T-helper 17 cell (primary cell): Measurements from ENCODE around the gene TUBB6. TPM values are rescaled to one million over a fixed set of nuclear protein-coding genes. Genes with fewer than 3 reads are reported as not detected.

Experiments used
- ATAC-seq: fragments of 150-1000 bp; cut with Tn5 transposase; 2 replicates; pipeline ENCODE4 v1.10.0; 2021; ENCODE audit warnings: mild to moderate bottlenecking, moderate library complexity
- DNase-seq, 3 donors: peaks; one replicate each; pipeline versions ENCODE4 v3.0.0 to v3.0.0-alpha.2; 2020 to 2021
- H3K9me3 ChIP-seq: one replicate; pipeline ENCODE4 v1.7.0; 2013; ENCODE audit warnings: low read length, mild to moderate bottlenecking; ENCODE audit not compliant: control insufficient read depth, poor library complexity, severe bottlenecking
- H3K27ac Mint-ChIP-seq: one replicate; pipeline ENCODE4 v1.8.0; 2022; ENCODE audit warnings: mild to moderate bottlenecking, moderate library complexity, mixed read lengths
- H3K27me3 Mint-ChIP-seq: one replicate; pipeline ENCODE4 v1.8.0; 2022; ENCODE audit warnings: mixed read lengths
- H3K36me3 Mint-ChIP-seq: one replicate; pipeline ENCODE4 v1.8.0; 2022; ENCODE audit warnings: low read depth, mixed read lengths
- H3K4me1 Mint-ChIP-seq: one replicate; pipeline ENCODE4 v1.8.0; 2022; ENCODE audit warnings: mild to moderate bottlenecking, mixed read lengths
- H3K4me3 Mint-ChIP-seq: one replicate; pipeline ENCODE4 v1.8.0; 2022; ENCODE audit warnings: mild to moderate bottlenecking, moderate library complexity, mixed read lengths
- total RNA-seq, 4 donors: library from RNA in 2 of 4; stranded (reverse) in 2 of 4; gene quantifications; one replicate each; pipeline ENCODE4 v1.2.3 and lab custom pipeline; 2022 to 2026

The TUBB6 gene
- total RNA-seq, 2 donors from 2014 or later = 1.5 to 8.0 TPM

DNA sequence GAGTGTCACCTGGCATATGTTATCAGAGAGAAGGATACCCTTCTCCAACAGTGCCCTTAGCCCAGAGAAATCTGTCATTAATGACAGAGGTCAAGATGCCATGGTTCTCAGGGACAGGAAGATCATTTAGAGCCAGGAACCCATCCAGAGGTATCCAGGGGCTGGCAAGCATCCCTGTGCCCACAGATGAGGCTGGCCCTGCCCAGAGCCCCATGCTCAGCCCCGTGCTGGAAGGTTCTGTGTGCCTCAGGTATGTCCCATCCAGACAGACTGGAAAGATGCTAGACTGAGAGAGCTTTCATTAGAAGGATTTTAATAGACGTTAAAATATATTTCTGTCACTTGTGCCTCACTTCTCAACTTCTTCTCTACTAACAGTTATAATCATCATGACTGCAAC lies 8.2 kb upstream of the TUBB6 start:
- no peaks in the 10 kb centered on the region for H3K9me3 ChIP-seq
- H3K27me3 Mint-ChIP-seq = peaks cover 49% of the 10 kb centered on the region
- H3K27ac Mint-ChIP-seq = no peak overlapping the region
- H3K36me3 Mint-ChIP-seq = no peaks in the 10 kb centered on the region
- H3K4me1 Mint-ChIP-seq = no peaks in the 10 kb centered on the region
- DNase-seq = no peak
- ATAC-seq = no peak
- H3K4me3 Mint-ChIP-seq = no peak overlapping the region

DNA sequence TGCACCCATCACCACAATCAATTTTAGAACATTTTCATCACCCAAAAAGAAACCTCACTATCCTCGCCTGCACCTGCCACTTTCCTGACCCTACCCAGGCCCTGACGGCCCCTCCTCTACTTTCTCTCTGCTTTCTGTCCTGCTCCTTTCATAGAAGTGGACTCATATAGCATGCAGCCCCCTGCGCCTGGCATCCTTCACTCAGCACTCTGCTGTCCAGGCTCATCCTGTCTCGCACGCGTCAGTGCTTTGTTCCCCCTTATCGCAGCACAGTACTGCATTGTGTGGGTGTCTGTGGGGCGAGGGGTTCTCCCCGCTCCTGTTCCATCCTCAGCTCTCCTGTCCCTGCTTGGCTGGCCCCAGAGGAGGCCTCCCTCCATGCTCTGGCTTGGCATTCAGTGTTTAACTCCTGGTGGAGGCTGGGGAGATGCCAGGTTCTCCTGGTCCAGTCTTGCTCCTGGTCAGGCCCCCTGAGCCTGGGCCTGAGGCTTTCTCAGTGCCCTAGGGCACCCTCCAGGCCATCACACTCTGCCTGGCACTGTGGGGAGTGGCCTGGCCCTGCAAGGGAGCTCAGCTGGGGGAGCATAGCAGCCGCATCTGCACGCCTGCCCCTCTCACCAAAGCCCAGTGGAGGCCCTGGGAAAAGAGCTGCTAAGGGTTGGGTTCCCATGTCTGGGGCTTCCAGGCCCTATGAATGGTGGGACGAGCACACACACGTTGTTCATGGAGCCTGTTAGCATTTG lies 6.6 kb upstream of the TUBB6 start:
- Mint-ChIP-seq H3K27me3 (peaks cover 60% of the 10 kb centered on the region), H3K4me3 (no peak overlapping the region), H3K27ac (no peak overlapping the region), H3K4me1 (no peaks in the 10 kb centered on the region), H3K36me3 (no peaks in the 10 kb centered on the region)
- no peaks in the 10 kb centered on the region for H3K9me3 ChIP-seq
- ATAC-seq = no peak
- no peak for DNase-seq

DNA sequence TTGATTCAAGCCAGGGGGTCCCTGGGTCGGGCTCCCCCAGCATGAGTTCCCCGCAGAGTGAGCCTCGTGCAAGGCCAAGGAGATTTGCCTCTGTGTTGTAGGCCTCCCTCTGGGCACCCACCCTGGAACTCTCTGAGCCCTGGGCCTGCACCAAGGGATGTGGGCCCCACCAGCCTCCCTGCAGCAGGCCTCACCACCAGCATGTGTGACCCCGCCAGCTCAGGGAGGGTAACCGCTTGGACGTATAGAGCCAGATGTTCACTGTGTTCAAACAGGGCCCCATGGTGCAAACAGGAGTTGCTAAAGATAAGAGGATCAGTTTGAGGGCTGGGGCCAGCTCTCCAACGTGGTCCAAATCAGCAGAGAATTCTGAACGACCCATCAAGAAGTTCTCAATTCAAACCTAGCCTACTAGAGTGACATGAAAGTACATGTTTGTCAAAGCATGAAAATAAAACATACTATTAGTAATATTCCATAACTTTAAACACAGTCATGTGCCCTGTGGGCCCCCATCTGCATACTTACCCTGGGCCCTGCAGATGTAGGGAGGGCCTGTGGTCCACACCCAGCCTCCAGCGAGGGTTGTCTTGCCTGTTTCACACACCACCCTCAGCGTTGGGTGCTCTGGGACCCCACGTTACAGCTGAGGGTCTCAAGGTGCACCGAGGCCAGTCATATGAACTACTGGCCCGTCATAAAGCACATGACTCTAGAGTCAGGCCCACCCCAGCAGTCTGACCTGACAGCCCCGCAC lies 5.5 kb upstream of the TUBB6 start:
- H3K9me3 ChIP-seq = no peaks in the 10 kb centered on the region
- H3K27me3 Mint-ChIP-seq = peaks cover 70% of the 10 kb centered on the region
- no peak overlapping the region for H3K4me3 Mint-ChIP-seq
- no peak for DNase-seq
- no peaks in the 10 kb centered on the region for H3K36me3 Mint-ChIP-seq
- no peak for ATAC-seq
- H3K4me1 Mint-ChIP-seq = peaks cover 6% of the 10 kb centered on the region
- H3K27ac Mint-ChIP-seq = no peak overlapping the region

DNA sequence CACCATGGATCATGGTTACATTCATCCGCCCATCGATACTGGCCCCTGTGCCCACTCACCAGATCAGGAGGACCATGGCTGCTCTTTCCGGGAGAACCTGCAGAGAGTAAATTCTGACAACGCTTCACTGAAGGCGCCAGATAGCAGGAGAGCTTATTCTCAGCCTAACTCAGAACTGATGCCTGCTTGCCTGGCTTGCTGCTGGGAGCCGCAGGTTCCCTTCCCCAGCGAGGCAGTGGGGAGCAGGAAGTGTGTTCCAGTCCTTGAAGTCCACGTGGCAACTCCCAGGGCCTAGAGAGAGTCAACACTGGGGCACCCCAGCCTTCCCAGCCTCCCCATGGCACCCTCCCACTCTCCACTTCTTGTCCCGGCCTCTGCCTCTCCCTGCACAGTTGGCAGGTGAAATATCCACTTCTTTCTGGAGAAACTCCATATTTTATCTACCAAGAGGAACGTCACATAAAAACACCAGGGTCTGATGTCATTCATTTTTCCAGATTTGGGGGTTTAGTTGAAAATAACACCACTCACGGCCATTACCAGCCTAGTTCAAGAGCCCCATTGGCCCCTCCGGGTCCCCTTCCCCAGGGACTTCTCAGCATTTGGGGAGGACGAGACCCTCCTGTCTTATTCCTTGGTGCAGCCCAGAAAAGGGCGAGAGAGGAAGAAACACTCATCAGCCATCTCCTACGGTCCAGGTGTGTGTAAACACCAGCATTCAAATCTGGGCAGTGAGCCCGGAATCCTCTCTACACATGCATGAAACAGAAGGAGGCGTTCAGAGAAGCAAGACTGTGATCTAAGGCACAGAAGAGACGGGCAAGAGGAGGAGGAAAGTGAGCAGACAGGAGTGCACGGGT lies 3.5 kb upstream of the TUBB6 start:
- Mint-ChIP-seq H3K4me3 (no peak overlapping the region), H3K27ac (no peak overlapping the region), H3K27me3 (peaks cover 68% of the 10 kb centered on the region), H3K4me1 (peaks cover 6% of the 10 kb centered on the region), H3K36me3 (no peaks in the 10 kb centered on the region)
- no peak for ATAC-seq
- no peak for DNase-seq
- H3K9me3 ChIP-seq = no peaks in the 10 kb centered on the region

DNA sequence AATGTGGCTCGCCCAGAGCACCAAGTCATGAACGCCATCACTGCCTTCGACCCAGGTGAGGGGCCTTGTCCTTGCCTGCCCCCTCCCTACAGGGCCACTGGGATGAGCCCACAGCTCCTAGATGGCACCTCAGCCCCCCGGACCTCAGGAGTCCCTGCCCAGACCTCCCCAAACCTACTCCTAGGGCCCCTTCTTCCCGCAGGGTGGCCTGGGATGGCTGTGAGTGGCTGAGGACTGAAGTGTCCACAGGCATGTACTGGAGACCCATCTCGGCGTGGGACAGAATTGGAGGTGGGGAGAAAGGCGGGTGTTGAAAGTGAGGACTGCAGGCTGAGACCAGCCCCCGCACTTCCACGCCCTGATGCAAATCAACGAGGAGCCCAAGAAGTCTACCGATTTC lies 2.8 kb upstream of the TUBB6 start:
- peaks cover 6% of the 10 kb centered on the region for H3K4me1 Mint-ChIP-seq
- H3K27me3 Mint-ChIP-seq = peaks cover 65% of the 10 kb centered on the region
- no peak for ATAC-seq
- no peak overlapping the region for H3K4me3 Mint-ChIP-seq
- no peaks in the 10 kb centered on the region for H3K36me3 Mint-ChIP-seq
- H3K27ac Mint-ChIP-seq = no peak overlapping the region
- DNase-seq = no peak
- no peaks in the 10 kb centered on the region for H3K9me3 ChIP-seq

DNA sequence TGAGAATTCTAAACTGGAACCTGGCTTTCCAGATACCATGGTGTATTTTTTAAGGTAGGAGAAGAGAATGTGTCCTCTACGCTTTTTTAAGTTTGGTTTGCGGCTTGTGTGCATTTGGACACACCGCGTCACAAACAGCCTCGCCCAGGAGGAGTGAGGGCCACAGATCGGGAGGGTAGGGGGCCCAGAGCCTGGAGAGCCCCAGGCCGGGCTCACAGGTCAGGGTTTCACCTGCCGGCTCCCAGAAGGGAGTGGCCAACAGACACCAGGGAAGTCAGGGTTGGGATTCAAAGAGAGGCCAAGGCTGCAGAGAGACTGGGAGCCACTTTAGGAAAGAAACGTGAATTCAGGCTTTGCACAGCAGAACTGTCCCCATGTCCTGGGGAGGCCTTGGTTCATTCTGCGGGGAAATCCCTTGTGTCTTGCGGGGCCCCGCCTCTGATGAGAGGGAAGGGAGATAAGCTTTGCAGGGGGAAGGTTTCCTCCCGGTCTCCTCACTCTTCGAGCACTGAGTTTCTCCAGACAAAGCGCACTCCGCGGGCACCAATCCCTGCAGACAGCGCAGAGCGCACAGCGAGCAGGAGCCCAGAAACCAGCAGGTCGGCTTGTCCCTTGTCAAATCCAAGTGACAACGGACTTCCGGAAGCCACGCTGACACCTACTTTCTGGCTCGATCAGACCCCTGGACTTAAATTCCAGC lies 2.0 kb upstream of the TUBB6 start:
- H3K4me3 Mint-ChIP-seq = peak overlapping the region; percentile 41
- peaks cover 56% of the 10 kb centered on the region for H3K27me3 Mint-ChIP-seq
- no peaks in the 10 kb centered on the region for H3K9me3 ChIP-seq
- ATAC-seq = no peak
- no peak overlapping the region for H3K27ac Mint-ChIP-seq
- H3K4me1 Mint-ChIP-seq = peaks cover 6% of the 10 kb centered on the region
- H3K36me3 Mint-ChIP-seq = no peaks in the 10 kb centered on the region
- no peak for DNase-seq

DNA sequence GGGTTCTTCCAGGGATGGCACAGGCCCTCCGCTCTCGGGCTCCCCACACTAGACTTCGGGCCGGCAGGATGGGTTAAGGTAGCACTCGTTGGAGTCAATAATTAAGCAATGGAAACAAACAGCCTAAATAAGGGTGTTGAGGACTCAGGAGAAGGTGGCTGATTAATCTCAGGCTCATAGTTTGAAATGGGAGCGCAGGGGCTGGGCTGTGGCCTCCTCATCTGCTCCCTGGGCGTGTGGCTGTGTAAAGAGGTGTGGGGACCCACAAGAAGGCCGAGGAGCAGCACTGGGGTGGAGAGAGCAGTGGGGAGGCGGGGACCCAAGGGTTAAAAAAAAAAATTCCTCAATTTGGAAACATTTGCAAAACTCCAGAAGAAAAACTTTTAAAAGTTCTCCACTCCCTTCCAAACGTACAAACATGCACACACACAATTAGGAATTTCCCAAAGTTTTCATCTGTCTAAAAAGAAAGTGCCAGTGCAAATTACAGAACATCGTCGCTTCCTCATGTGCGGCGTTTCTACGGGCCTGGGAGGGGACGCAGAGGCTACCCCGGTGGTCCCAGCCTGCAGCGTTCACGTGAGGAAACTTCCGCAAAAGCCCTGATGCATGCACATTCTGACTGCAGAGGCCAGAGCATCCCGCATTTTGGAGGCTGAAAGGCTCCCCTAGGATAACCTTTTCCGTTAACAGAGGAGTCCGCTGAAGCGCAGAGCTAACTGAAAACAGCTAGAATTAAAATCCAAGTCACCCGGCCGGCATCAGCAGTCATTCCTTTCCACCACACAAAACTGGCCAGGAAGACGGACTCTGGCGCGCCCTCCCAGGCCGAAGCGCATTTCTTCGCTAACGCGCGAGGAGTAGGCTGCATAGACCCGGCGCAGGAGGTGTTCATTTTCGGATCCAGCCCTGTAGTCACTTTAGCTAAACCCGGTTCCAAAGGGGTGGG lies 1.0 kb upstream of the TUBB6 start:
- ATAC-seq = no peak
- DNase-seq = no peak
- Mint-ChIP-seq H3K27ac (no peak overlapping the region), H3K4me3 (peak overlapping the region; percentile 86), H3K36me3 (no peaks in the 10 kb centered on the region), H3K27me3 (peaks cover 47% of the 10 kb centered on the region), H3K4me1 (peaks cover 6% of the 10 kb centered on the region)
- H3K9me3 ChIP-seq = no peaks in the 10 kb centered on the region

DNA sequence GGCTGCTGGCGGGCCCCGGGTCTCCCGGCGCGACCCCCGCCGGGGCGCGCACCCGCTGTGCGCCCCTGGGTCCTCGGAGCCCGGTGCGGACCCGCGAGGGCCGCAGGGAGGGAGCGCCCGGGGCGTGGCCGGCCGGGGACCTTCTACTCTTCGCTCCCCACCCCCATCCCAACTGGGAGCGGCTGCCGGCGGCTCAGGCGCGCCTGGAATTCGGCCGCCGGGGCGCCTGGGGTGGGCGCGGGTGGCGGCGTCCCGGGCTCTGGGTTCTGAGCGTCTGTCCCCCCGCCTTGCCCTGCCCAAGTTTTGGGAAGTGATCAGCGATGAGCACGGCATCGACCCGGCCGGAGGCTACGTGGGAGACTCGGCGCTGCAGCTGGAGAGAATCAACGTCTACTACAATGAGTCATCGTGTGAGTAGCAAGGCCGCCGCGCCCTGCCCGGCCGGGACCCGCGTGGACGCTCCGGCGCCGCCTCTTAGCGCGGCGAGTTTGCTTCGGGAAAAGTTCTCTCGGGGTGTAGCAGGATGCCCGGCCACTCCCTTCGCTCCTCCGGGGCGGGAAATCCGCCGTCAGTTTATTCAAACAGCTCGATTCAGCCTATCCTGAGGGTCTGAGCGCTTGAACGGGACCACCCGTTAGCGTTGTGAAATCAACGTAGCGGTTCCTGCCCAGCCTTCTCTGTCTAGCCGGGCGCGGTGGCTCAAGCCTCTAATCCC lies 502 bp downstream of the TUBB6 start:
- no peaks in the 10 kb centered on the region for H3K36me3 Mint-ChIP-seq
- H3K4me1 Mint-ChIP-seq = peaks cover 6% of the 10 kb centered on the region
- peak overlapping the region; percentile 74 for H3K4me3 Mint-ChIP-seq
- peaks cover 44% of the 10 kb centered on the region for H3K27me3 Mint-ChIP-seq
- peaks cover 3% of the 10 kb centered on the region for H3K9me3 ChIP-seq
- DNase-seq (no peak), ATAC-seq (peak; percentile 47)
- no peak overlapping the region for H3K27ac Mint-ChIP-seq

DNA sequence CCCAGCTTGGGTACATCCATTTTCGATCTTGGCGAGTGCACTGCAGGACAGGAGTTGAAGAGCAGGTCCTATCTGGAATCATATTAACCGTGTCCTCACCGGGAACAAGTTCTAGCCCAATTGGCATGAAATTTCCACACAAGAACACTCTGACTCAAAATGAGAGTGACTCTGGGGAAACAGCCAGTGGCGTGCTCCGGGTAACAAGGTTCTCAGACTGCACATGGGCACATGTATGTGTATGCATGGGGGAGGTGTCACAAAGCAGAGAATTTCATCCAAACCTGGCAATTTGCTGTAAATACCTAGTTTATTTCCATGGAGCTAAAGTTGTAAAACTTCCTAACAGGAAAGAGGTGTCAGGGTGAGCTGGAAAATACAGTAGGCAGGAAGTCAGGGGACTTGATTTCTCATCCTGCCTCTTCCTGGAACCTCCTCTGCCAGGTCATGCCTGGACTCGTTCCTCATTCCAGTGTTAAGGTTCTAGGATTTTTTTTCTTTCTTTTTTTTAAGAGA lies 1.7 kb downstream of the TUBB6 start:
- Mint-ChIP-seq H3K36me3 (no peaks in the 10 kb centered on the region), H3K27me3 (peaks cover 36% of the 10 kb centered on the region), H3K27ac (no peak overlapping the region), H3K4me1 (peaks cover 6% of the 10 kb centered on the region), H3K4me3 (no peak overlapping the region)
- peaks cover 3% of the 10 kb centered on the region for H3K9me3 ChIP-seq
- DNase-seq = no peak
- no peak for ATAC-seq

DNA sequence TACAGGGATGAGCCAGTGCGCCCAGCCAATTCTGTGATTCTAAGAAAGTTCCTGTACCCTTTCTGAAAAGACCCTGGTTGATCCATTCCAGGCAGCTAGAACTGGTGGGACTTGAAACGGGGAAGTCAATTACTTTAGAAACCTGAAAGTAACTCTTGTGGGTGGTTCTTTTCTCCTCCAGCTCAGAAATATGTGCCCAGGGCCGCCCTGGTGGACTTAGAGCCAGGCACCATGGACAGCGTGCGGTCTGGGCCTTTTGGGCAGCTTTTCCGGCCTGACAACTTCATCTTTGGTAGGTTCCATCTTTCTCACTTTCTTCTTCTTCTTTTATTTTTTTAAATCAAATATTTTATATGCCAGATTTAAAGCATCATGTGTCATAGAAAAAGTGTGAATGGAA lies 2.7 kb downstream of the TUBB6 start:
- peaks cover 6% of the 10 kb centered on the region for H3K4me1 Mint-ChIP-seq
- no peak overlapping the region for H3K27ac Mint-ChIP-seq
- peaks cover 3% of the 10 kb centered on the region for H3K9me3 ChIP-seq
- peaks cover 26% of the 10 kb centered on the region for H3K27me3 Mint-ChIP-seq
- H3K4me3 Mint-ChIP-seq = no peak overlapping the region
- ATAC-seq (no peak), DNase-seq (no peak)
- H3K36me3 Mint-ChIP-seq = no peaks in the 10 kb centered on the region

DNA sequence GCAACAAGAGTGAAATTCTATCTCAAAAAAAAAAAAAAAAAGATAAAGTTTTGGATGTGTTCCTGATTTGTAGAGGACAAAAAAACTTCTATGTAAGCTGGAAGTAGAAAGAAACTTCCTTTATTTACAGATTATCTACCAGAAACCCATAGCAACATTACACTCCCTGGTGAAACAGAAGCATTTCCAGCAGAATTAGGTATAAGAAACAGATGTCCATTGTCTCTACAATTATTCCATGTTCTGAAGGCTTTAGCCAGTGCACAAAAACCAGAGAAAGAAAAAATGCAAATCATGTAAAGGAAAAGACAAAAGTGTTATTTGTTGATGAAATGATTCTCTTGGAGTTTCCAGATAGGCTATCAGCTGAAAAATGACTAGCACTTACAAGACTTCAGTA lies 4.9 kb downstream of the TUBB6 start:
- H3K36me3 Mint-ChIP-seq = no peaks in the 10 kb centered on the region
- no peaks in the 10 kb centered on the region for H3K4me1 Mint-ChIP-seq
- H3K27me3 Mint-ChIP-seq = peaks cover 7% of the 10 kb centered on the region
- DNase-seq (no peak), ATAC-seq (no peak)
- no peak overlapping the region for H3K27ac Mint-ChIP-seq
- H3K9me3 ChIP-seq = peaks cover 3% of the 10 kb centered on the region
- H3K4me3 Mint-ChIP-seq = no peak overlapping the region
